ENCODE measurements around the gene ECI1.

GRCh38 chr16:2234813-2235170 is 16.6 kb downstream of the ECI1 start:
- TF ChIP-seq POLR2A (IDR thresholded peaks at IDR 0.05) (no peak), CTCF (IDR thresholded peaks at IDR 0.05) (no peak), POLR2AphosphoS5 (IDR thresholded peaks at IDR 0.05; ENCODE audit: insufficient read depth in 1 of 2, low read depth in 1 of 2) (no peak)

Measured in vagina (tissue), 2 donors.